Esophagus squamous epithelium (tissue), 4 donors: ENCODE results near the gene PTK6.

Experiments
- POLR2A ChIP-seq, 4 donors: fragments of 450-650 bp; IDR thresholded peaks; one replicate each; pipeline ENCODE4 v1.6.1; 2017; ENCODE audit warnings: antibody characterized with exemption in 4 of 4, mild to moderate bottlenecking in 4 of 4, moderate library complexity in 3 of 4
- TF ChIP-seq, protein P1 (sequence below), 6 experiments: fragments of 450-650 bp in 4 of 6; fragments of 200-600 bp in 2 of 6; sonication (generic) in 2 of 6; IDR thresholded peaks; one replicate each; pipeline ENCODE4 v1.5.1; 2016 to 2019; ENCODE audit warnings: antibody characterized with exemption in 6 of 6, mild to moderate bottlenecking in 4 of 6, moderate library complexity in 4 of 6

DNA sequence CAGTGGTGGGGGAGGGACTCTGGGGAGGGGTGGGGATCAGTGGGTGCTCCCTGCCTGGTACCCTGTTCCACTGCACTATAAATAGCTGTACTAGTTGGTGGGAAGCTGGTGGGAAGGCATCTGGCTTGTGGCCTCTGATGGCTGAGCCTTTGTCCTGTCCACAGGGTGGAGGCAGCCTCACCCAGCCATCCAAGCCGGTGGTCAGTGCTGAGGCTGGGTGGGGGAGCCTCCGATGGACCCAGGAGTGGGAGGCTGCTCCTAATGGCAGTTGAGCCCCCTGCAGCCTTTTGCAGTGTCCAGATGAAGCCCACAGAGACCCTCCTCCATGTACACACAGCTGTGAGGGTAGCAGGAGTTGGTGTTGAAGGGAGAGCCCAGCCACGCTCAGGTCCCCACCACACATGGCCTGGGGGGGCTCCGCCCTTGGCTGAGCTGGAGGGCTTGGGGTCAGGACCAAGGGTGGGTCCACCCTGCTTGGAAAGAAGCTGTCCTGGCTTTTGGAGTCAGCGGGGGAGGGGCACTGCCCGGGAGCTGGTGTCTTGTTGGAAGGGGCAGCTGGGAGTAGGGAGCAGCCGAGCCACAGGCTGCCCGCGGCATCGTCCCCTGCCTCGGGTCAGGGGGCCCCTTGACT, 14.1 kb downstream of the PTK6 start:
- TF ChIP-seq, protein P1, sequence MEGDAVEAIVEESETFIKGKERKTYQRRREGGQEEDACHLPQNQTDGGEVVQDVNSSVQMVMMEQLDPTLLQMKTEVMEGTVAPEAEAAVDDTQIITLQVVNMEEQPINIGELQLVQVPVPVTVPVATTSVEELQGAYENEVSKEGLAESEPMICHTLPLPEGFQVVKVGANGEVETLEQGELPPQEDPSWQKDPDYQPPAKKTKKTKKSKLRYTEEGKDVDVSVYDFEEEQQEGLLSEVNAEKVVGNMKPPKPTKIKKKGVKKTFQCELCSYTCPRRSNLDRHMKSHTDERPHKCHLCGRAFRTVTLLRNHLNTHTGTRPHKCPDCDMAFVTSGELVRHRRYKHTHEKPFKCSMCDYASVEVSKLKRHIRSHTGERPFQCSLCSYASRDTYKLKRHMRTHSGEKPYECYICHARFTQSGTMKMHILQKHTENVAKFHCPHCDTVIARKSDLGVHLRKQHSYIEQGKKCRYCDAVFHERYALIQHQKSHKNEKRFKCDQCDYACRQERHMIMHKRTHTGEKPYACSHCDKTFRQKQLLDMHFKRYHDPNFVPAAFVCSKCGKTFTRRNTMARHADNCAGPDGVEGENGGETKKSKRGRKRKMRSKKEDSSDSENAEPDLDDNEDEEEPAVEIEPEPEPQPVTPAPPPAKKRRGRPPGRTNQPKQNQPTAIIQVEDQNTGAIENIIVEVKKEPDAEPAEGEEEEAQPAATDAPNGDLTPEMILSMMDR (IDR thresholded peaks at IDR 0.05), result no peak
- TF ChIP-seq POLR2A (IDR thresholded peaks at IDR 0.05), result no peak
